OCI-LY3 (cell line): Measurements from ENCODE around the gene ECE1.

Experiments
- CTCF ChIP-seq: fragments of 200-600, 300-600 bp; sonication (generic); IDR thresholded peaks from 2 replicates; pipeline ENCODE4 v1.5.1; 2014; ENCODE audit warnings: antibody characterized with exemption, low read length, low read depth
- EZH2phosphoT487 ChIP-seq: fragments of 200-600 bp; shearing (Covaris generic); IDR thresholded peaks from 2 replicates; pipeline ENCODE4 v1.6.1; 2018; ENCODE audit warnings: antibody characterized with exemption, mixed run types, low read depth

GRCh38 chr1:21319447-21320407, 29.5 kb upstream of the ECE1 start:
- TF ChIP-seq CTCF, result no peak
- TF ChIP-seq EZH2phosphoT487, result no peak
